SU-DHL-6 (cell line): Measurements from ENCODE around the gene DLG2.

Experiments
- H2AFZ ChIP-seq: fragments of 200-600 bp; sonication (generic); 2 replicates; pipeline ENCODE4 v1.6.1; 2014; ENCODE audit warnings: low read depth, mild to moderate bottlenecking, moderate library complexity, mixed read lengths, antibody characterized with exemption, low read length; ENCODE audit not compliant: severe bottlenecking
- H3F3A ChIP-seq: fragments of 200-600 bp; shearing (Covaris generic); 2 replicates; pipeline ENCODE4 v1.6.0; 2016; ENCODE audit warnings: antibody characterized with exemption, mild to moderate bottlenecking; ENCODE audit not compliant: insufficient read depth
- H3K27ac ChIP-seq: fragments of 200-600 bp; sonication (generic); 2 replicates; pipeline ENCODE4 v1.5.1; 2016; ENCODE audit warnings: low read depth, mild to moderate bottlenecking, low read length, moderate library complexity, mixed read lengths
- H3K27me3 ChIP-seq: fragments of 200-600 bp; sonication (generic), shearing (Covaris generic); 2 replicates; pipeline ENCODE4 v1.6.0; 2014; ENCODE audit warnings: mild to moderate bottlenecking, low read length
- H3K36me3 ChIP-seq: fragments of 200-600 bp; sonication (generic); 2 replicates; pipeline ENCODE4 v1.6.1; 2014; ENCODE audit warnings: mild to moderate bottlenecking, low read length, mixed read lengths
- H3K4me2 ChIP-seq: fragments of 300-600, 200-600 bp; shearing (Covaris generic), sonication (generic); 2 replicates; pipeline ENCODE4 v1.6.0; 2014; ENCODE audit warnings: low read length, low read depth, mild to moderate bottlenecking; ENCODE audit not compliant: poor library complexity, severe bottlenecking
- H3K4me3 ChIP-seq: fragments of 200-600 bp; sonication (generic); 2 replicates; pipeline ENCODE4 v1.5.1; 2014; ENCODE audit warnings: antibody characterized with exemption, low read length, mild to moderate bottlenecking, mixed read lengths; ENCODE audit not compliant: insufficient read depth, poor library complexity, severe bottlenecking
- H3K79me2 ChIP-seq: fragments of 200-600 bp; sonication (generic); 2 replicates; pipeline ENCODE4 v1.6.1; 2014; ENCODE audit warnings: mild to moderate bottlenecking, low read length, moderate library complexity; ENCODE audit not compliant: insufficient read depth
- H3K9ac ChIP-seq: fragments of 200-600 bp; sonication (generic); 2 replicates; pipeline ENCODE4 v1.7.0; 2014; ENCODE audit warnings: mild to moderate bottlenecking, low read length
- H3K9me2 ChIP-seq: fragments of 200-600 bp; sonication (generic); replicated peaks from 2 replicates; pipeline ENCODE4 v1.6.1; 2014; ENCODE audit warnings: low read length; ENCODE audit not compliant: insufficient read depth
- H3K9me3 ChIP-seq: fragments of 200-600 bp; sonication (generic); 2 replicates; pipeline ENCODE4 v1.6.1; 2014; ENCODE audit warnings: low read length, mixed read lengths; ENCODE audit not compliant: insufficient read depth
- H4K20me1 ChIP-seq: fragments of 200-600 bp; sonication (generic); 2 replicates; pipeline ENCODE4 v1.6.1; 2014; ENCODE audit warnings: low read depth, mild to moderate bottlenecking, antibody characterized with exemption, low read length, moderate library complexity, mixed read lengths
- CTCF ChIP-seq: fragments of 200-600 bp; sonication (generic); IDR thresholded peaks from one replicate; pipeline ENCODE4 v1.5.1; 2017; ENCODE audit warnings: antibody characterized with exemption, mild to moderate bottlenecking, low read length, moderate library complexity; ENCODE audit not compliant: insufficient read depth, poor library complexity, severe bottlenecking
- EZH2phosphoT487 ChIP-seq: fragments of 200-600 bp; sonication (generic), shearing (Covaris generic); conservative IDR thresholded peaks from 2 replicates; pipeline ENCODE4 v1.6.1; 2018; ENCODE audit warnings: mild to moderate bottlenecking, antibody characterized with exemption, low read length, moderate library complexity, mixed read lengths

Gene DLG2

GRCh38 chr11:84437071-84437980 is 1189.8 kb downstream of the DLG2 start:
- no peak overlapping the region for H3K4me3 ChIP-seq
- no peaks in the 10 kb centered on the region for H3K36me3 ChIP-seq
- H2AFZ ChIP-seq = no peak overlapping the region
- H4K20me1 ChIP-seq = no peaks in the 10 kb centered on the region
- H3K79me2 ChIP-seq = no peaks in the 10 kb centered on the region
- H3K27ac ChIP-seq = no peak overlapping the region
- TF ChIP-seq CTCF (no peak), EZH2phosphoT487 (no peak)
- no peak overlapping the region for H3K4me2 ChIP-seq
- H3K27me3 ChIP-seq = no peaks in the 10 kb centered on the region
- H3K9me3 ChIP-seq = no peaks in the 10 kb centered on the region
- no peaks in the 10 kb centered on the region for H3K9me2 ChIP-seq
- no peaks in the 10 kb centered on the region for H3F3A ChIP-seq
- H3K9ac ChIP-seq = no peak overlapping the region

- Histone ChIP-seq H3K79me2 (no peaks in the 10 kb centered on the region), H2AFZ (no peak overlapping the region), H3K9ac (no peak overlapping the region), H3K4me2 (no peak overlapping the region), H3K27me3 (no peaks in the 10 kb centered on the region), H3K4me3 (no peak overlapping the region), H3K36me3 (no peaks in the 10 kb centered on the region), H3K27ac (no peak overlapping the region), H3F3A (no peaks in the 10 kb centered on the region), H4K20me1 (no peaks in the 10 kb centered on the region), H3K9me2 (no peaks in the 10 kb centered on the region), H3K9me3 (no peaks in the 10 kb centered on the region)
- TF ChIP-seq EZH2phosphoT487 (no peak), CTCF (no peak)
Measured at GRCh38 chr11:84430661-84431060, 1196.5 kb downstream of the DLG2 start.

- H3K27me3 ChIP-seq = no peaks in the 10 kb centered on the region
- no peaks in the 10 kb centered on the region for H4K20me1 ChIP-seq
- TF ChIP-seq EZH2phosphoT487 = no peak
- H3K9ac ChIP-seq = no peak overlapping the region
- no peaks in the 10 kb centered on the region for H3K36me3 ChIP-seq
- no peak overlapping the region for H3K4me2 ChIP-seq
- H3F3A ChIP-seq = no peaks in the 10 kb centered on the region
- no peak overlapping the region for H3K27ac ChIP-seq
- H2AFZ ChIP-seq = no peak overlapping the region
- no peaks in the 10 kb centered on the region for H3K9me3 ChIP-seq
- H3K79me2 ChIP-seq = no peaks in the 10 kb centered on the region
- H3K9me2 ChIP-seq = no peaks in the 10 kb centered on the region
- H3K4me3 ChIP-seq = no peak overlapping the region
Measured at GRCh38 chr11:84425673-84426072, 1201.5 kb downstream of the DLG2 start.

DNA sequence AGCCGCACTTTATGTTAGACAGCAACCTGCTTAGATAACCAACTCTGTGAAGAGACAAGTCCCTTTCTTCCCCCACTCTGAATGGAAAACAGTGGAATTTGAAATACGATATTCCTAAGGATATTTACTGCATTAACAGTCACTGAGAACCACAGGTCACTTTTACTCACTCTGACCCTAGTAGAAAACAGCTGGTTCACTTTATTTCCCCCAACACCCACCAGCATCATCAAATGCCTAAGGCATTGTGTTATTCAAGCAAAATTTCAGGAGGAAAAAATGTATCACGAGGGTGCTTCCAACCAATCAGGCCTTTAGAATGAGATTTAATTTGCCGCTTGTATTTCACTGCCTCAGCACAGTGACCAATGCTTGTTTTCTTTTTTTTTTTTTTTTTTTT is 1206.9 kb downstream of the DLG2 start:
- H3K27me3 ChIP-seq = no peaks in the 10 kb centered on the region
- H3K36me3 ChIP-seq = no peaks in the 10 kb centered on the region
- no peaks in the 10 kb centered on the region for H3K9me2 ChIP-seq
- H3K9ac ChIP-seq = no peak overlapping the region
- H3K79me2 ChIP-seq = no peaks in the 10 kb centered on the region
- H3K9me3 ChIP-seq = no peaks in the 10 kb centered on the region
- H2AFZ ChIP-seq = no peak overlapping the region
- TF ChIP-seq CTCF = no peak
- no peak for TF ChIP-seq EZH2phosphoT487
- no peak overlapping the region for H3K27ac ChIP-seq
- H3K4me2 ChIP-seq = no peak overlapping the region
- no peaks in the 10 kb centered on the region for H4K20me1 ChIP-seq
- H3F3A ChIP-seq = no peaks in the 10 kb centered on the region
- H3K4me3 ChIP-seq = no peak overlapping the region
